Heart right ventricle (tissue), 16 donors: ENCODE measurements around the gene ADAMTS17. TPM values are rescaled to one million over a fixed set of nuclear protein-coding genes. Genes with fewer than 3 reads are reported as not detected.

ENCODE experiments used
- ATAC-seq, 8 donors: fragments of 200-7000 bp; cut with Tn5 transposase; one replicate each; pipeline ENCODE4 v1.9.1; 2020; ENCODE audit warnings: mild to moderate bottlenecking in 8 of 8, moderate library complexity in 8 of 8, moderate number of reproducible peaks in 1 of 8
- DNase-seq, 2 donors: peaks; one replicate each; pipeline ENCODE4 v3.0.0-alpha.2; 2020
- H3K27ac ChIP-seq, 10 donors: fragments of 200-600 bp; sonication (generic) in 2 of 10; one replicate each; pipeline versions ENCODE4 v1.5.0 to v1.8.0; 2020 to 2022; ENCODE audit warnings: mild to moderate bottlenecking in 3 of 10
- H3K27me3 ChIP-seq, 7 donors: fragments of 200-600 bp; one replicate each; pipeline ENCODE4 v1.8.0; 2021 to 2022; ENCODE audit warnings: mild to moderate bottlenecking in 2 of 7
- H3K36me3 ChIP-seq, 9 donors: fragments of 200-600 bp; sonication (generic) in 1 of 9; one replicate each; pipeline versions ENCODE4 v1.5.0 to v1.8.0; 2020 to 2022; ENCODE audit warnings: mild to moderate bottlenecking in 2 of 9
- H3K4me1 ChIP-seq, 9 donors: fragments of 200-600 bp; sonication (generic) in 1 of 9; one replicate each; pipeline versions ENCODE4 v1.5.0 to v1.8.0; 2020 to 2022; ENCODE audit warnings: mild to moderate bottlenecking in 4 of 9
- H3K4me3 ChIP-seq, 10 donors: fragments of 200-600 bp; sonication (generic) in 2 of 10; one replicate each; pipeline versions ENCODE4 v1.5.0 to v1.8.0; 2020 to 2022; ENCODE audit warnings: mild to moderate bottlenecking in 7 of 10, moderate library complexity in 2 of 10
- H3K9me3 ChIP-seq, 11 donors: fragments of 200-600 bp in 10 of 11; sonication (generic) in 2 of 11; one replicate each; pipeline versions ENCODE4 v1.5.0 to v1.8.0; 2013 to 2022; ENCODE audit warnings: mild to moderate bottlenecking in 2 of 11, control low read depth in 1 of 11, moderate library complexity in 1 of 11
- whole genome bisulfite sequencing, 2 donors: extraction: QIAGEN DNeasy Blood & Tissue Kit; methylation state at CpG; one replicate each; pipeline ENCODE4 v1.1.7; 2013; ENCODE audit warnings: inconsistent platforms in 1 of 2; 5-methylcytosine and 5-hydroxymethylcytosine counted together
- intact Hi-C, 10 donors: fragments of 100-400 bp; cut with DNase I; formaldehyde crosslinking; loops; one replicate each; pipeline versions ENCODE4 v1.11.1 to v1.14.2; 2022
- polyA plus RNA-seq, 2 donors: library from polyadenylated mRNA; stranded (reverse); fragments of 200-250 nt; gene quantifications; one replicate each; pipeline ENCODE4 v1.2.3, GENCODE V29; 2013
- total RNA-seq, 10 donors: library from RNA; stranded (reverse); fragmentation: NEBNext Ultra II Directional in 3 of 10; extraction: Animal tissue kit (Norgen Biotek cat#: 25700) in 3 of 10; gene quantifications; one replicate each; pipeline versions ENCODE4 v1.2.1 to v1.2.4, GENCODE V29; 2021 to 2023
- TF ChIP-seq, protein P1 (sequence below), 9 donors: fragments of 200-600 bp; sonication (generic) in 2 of 9; IDR thresholded peaks; one replicate each; pipeline versions ENCODE4 v1.5.0 to v1.8.0; 2021 to 2022; ENCODE audit warnings: antibody characterized with exemption in 9 of 9, mild to moderate bottlenecking in 5 of 9, moderate library complexity in 1 of 9
- donor health status: Arrhythmogenic right ventricular cardiomyopathy.
- donor health status: ischemic (EF 13 %, LVEDD 7.1; RV severe dilation, severe dysfunction).
- donor health status: healthy with polysubstance abuse.
- donor health status: DM: no; HTN: yes; CAD: no.
- donor health status: DM: no; HTN: no; CAD: no.
- donor health status: ischemic (EF 25% LVEDD 6.9; RV normal size, moderate dysfunction).
- donor health status: ischemic (EF 25% LVEDD 5.7; RV mildly dilated, moderate dysfunction).
- donor health status: healthy.
- donor health status: DM: yes; HTN: yes; CAD: no.
- donor health status: Ischemic cardiomyopathy.
- donor health status: ischemic (EF 35%, LVEDD 5.7; RV mildly dilated, moderate dysfunction).
- donor health status: nonischemic (EF 11% LVEDD 7.7; RV severe dilation, severe dysfunction).
- donor health status: DM: yes; HTN: yes; CAD: no.
- donor health status: PGD.
- donor health status: ischemic (EF 29% LVEDD 5.4; RV normal size, mild dysfunction).
- donor health status: nonischemic (EF 23%, LVEDD 6.1; RV moderate dilation, normal function).

ADAMTS17 gene
- total and polyA plus RNA-seq, 12 donors, result 0.47 to 5.0 (median 1.2) TPM

GRCh38 chr15:100107606-100108225, 234.1 kb downstream of the ADAMTS17 start:
- WGBS, 2 donors, result 97 to 98% methylated on average over 11 of the region's 11 CpGs
- H3K4me3 ChIP-seq, result no peak overlapping the region
- ATAC-seq, result no peak
- intact Hi-C loops, result no loop called here
- TF ChIP-seq, protein P1, sequence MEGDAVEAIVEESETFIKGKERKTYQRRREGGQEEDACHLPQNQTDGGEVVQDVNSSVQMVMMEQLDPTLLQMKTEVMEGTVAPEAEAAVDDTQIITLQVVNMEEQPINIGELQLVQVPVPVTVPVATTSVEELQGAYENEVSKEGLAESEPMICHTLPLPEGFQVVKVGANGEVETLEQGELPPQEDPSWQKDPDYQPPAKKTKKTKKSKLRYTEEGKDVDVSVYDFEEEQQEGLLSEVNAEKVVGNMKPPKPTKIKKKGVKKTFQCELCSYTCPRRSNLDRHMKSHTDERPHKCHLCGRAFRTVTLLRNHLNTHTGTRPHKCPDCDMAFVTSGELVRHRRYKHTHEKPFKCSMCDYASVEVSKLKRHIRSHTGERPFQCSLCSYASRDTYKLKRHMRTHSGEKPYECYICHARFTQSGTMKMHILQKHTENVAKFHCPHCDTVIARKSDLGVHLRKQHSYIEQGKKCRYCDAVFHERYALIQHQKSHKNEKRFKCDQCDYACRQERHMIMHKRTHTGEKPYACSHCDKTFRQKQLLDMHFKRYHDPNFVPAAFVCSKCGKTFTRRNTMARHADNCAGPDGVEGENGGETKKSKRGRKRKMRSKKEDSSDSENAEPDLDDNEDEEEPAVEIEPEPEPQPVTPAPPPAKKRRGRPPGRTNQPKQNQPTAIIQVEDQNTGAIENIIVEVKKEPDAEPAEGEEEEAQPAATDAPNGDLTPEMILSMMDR (IDR thresholded peaks at IDR 0.05), result no peak
- no peak overlapping the region for H3K27ac ChIP-seq
- H3K27me3 ChIP-seq, result no peaks in the 10 kb centered on the region
- no peak for DNase-seq
- peaks cover 17 to 29% (median 25%) of the 10 kb centered on the region in 9 donors for H3K4me1 ChIP-seq
- no peaks in the 10 kb centered on the region for H3K36me3 ChIP-seq
- no peaks in the 10 kb centered on the region for H3K9me3 ChIP-seq

DNA sequence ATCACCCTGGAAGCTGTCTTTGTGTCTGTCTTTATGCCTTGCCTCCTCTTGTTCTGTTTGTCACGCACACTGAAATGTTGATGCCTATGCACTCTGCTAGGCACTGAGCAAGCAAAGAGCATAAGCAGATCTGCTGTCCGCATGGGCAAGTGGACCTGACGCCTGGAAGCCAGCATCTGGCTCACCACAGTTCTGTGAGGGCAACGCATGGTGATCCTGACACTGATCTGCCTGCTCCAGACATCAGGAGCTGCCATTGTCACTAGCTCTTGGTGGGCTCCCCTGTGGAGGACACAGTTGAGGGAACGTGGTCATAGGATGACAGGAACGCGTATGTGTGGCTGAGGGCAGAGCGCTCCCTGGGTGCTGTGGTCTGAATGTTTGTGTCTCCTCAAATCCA, 234.6 kb downstream of the ADAMTS17 start:
- WGBS, 2 donors, result 93 to 94% methylated on average over 8 of the region's 8 CpGs
- Histone ChIP-seq H3K27ac (no peak overlapping the region), H3K27me3 (no peaks in the 10 kb centered on the region), H3K36me3 (no peaks in the 10 kb centered on the region), H3K4me1 (peaks cover 12 to 23% (median 19%) of the 10 kb centered on the region in 9 donors), H3K4me3 (no peak overlapping the region), H3K9me3 (no peaks in the 10 kb centered on the region)
- ATAC-seq, result no peak
- no peak for DNase-seq
- intact Hi-C loops, result no loop called here
- TF ChIP-seq, protein P1 (IDR thresholded peaks at IDR 0.05), result no peak

DNA sequence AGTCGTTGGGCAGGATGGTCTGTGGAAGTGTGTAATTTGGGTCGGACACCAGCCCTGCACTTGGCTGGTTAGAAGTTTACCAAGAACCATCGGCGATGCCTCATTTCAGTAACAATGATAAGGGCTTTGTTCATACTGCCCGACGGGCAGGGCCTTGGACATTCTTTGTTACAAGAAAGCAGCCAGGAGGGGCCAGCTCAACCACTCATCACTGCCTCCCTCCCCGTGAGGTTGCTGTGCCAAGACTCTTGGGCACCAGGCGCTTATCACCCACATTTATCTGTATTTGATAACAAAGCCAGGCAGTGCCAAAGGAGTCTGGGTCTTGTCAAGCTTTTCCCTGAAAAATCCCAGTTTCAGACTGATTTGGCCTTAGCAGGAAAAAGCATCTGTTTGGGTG, 235.0 kb downstream of the ADAMTS17 start:
- no peak for DNase-seq
- TF ChIP-seq, protein P1 (IDR thresholded peaks at IDR 0.05), result no peak
- H3K27me3 ChIP-seq, result no peaks in the 10 kb centered on the region
- no peaks in the 10 kb centered on the region for H3K36me3 ChIP-seq
- no peak for ATAC-seq
- 41 to 57% methylated on average over 8 of the region's 8 CpGs for WGBS, 2 donors
- no peaks in the 10 kb centered on the region for H3K9me3 ChIP-seq
- H3K4me1 ChIP-seq, result peaks cover 10 to 19% (median 15%) of the 10 kb centered on the region in 9 donors
- intact Hi-C loops, result no loop called here
- no peak overlapping the region for H3K4me3 ChIP-seq
- no peak overlapping the region for H3K27ac ChIP-seq

DNA sequence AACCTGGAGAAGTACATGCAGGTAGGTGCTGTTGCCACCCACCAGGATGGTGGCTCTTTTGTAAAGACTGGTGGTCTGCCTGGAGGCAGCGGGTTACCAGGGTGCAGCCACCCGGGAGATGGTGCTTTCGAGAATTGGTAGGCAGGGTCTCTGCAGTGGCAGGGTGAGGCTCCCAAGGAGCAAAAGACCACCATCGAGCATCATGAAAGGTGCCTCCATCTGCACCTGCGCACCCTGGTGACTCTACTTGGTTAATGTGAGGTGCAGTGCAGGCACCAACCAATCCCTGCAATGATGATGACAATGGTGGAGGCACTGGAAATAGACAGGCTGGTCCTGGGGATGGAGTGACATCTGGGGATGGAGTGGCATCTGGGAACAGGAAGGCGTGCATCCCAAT, 236.7 kb downstream of the ADAMTS17 start:
- no peak for ATAC-seq
- TF ChIP-seq, protein P1 (IDR thresholded peaks at IDR 0.05), result no peak

More for the DNA sequence above, 236.7 kb downstream of the ADAMTS17 start:
- 97 to 98% methylated on average over 6 of the region's 6 CpGs for WGBS, 2 donors
- no peaks in the 10 kb centered on the region for H3K36me3 ChIP-seq
- H3K27ac ChIP-seq, result no peak overlapping the region
- DNase-seq, result no peak
- no peak overlapping the region for H3K4me3 ChIP-seq
- no peaks in the 10 kb centered on the region for H3K27me3 ChIP-seq
- peaks cover 0 to 4% (median 0%) of the 10 kb centered on the region in 9 donors for H3K4me1 ChIP-seq
- H3K9me3 ChIP-seq, result no peaks in the 10 kb centered on the region
- intact Hi-C loops, result no loop called here
